Right ventricle myocardium superior (tissue), 1 donor: ENCODE results near the gene C11orf21. TPM values are rescaled to one million over a fixed set of nuclear protein-coding genes. Genes with fewer than 3 reads are reported as not detected.

ENCODE experiments used
- ATAC-seq: fragments of 200-7000 bp; cut with Tn5 transposase; one replicate; pipeline ENCODE4 v1.9.1; 2020; ENCODE audit warnings: mild to moderate bottlenecking; ENCODE audit not compliant: poor library complexity
- DNase-seq: peaks from one replicate; pipeline ENCODE4 v3.0.0-alpha.2; 2020
- intact Hi-C: fragments of 100-400 bp; cut with DNase I; formaldehyde crosslinking; loops from one replicate; pipeline ENCODE4 v1.11.2; 2022
- total RNA-seq: library from RNA; stranded (reverse); fragmentation: NEBNext Ultra II Directional; extraction: Animal tissue kit (Norgen Biotek cat#: 25700); gene quantifications from one replicate; pipeline ENCODE4 v1.2.1, GENCODE V29; 2021
- donor health status: DM: no; HTN: yes; CAD: no; lungs with severe emphysema.

C11orf21 gene
- total RNA-seq, 1 donor from 2014 or later = 43.6 TPM

DNA sequence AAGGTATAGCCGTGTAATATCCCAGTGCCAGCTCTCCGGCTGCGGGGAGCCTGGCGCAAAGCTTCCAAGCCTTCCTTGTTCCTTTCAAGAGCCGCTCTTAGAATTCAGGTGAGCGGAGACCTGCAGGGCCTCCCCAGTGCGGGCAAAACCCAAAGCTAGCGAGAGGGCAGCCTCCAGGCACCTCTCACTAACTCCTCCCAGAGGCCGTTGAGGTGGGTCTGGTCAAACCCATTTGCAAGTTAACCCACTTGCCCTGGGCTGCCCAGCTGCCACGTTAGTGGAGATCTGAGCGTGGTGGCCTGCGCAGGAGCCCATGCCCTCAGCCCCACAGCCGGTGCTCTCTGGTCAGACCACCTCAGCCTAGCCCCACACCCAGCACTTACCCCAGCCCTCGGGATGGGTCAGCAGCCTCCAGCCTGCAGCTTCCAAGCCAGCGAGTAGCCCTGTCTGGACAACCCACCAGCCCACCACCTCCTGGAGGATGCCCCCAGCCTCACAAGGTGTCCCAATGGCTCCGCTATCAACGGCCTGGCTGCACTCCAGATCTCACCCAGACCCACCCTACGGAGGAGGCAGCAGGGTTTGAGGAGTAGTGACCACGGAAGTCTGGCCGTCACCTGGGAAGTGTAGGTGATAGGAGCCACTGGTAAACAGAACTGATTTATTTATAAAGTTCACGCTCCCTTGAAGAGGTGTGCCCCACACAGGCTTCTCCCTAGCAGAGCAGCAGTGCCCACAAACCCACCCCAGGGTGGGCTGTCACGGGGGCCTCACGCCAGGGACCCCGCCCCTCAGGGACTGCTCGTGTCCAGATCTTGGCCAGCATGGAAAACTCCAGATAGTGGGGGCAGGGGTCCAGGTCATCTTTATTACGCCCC, 33.6 kb downstream of the C11orf21 start:
- DNase-seq (no peak), ATAC-seq (no peak)
- intact Hi-C loops = no loop called here

- intact Hi-C loops = no loop called here
- no peak for ATAC-seq
Measured at GRCh38 chr11:2267306-2267850, 34.3 kb downstream of the C11orf21 start.

DNA sequence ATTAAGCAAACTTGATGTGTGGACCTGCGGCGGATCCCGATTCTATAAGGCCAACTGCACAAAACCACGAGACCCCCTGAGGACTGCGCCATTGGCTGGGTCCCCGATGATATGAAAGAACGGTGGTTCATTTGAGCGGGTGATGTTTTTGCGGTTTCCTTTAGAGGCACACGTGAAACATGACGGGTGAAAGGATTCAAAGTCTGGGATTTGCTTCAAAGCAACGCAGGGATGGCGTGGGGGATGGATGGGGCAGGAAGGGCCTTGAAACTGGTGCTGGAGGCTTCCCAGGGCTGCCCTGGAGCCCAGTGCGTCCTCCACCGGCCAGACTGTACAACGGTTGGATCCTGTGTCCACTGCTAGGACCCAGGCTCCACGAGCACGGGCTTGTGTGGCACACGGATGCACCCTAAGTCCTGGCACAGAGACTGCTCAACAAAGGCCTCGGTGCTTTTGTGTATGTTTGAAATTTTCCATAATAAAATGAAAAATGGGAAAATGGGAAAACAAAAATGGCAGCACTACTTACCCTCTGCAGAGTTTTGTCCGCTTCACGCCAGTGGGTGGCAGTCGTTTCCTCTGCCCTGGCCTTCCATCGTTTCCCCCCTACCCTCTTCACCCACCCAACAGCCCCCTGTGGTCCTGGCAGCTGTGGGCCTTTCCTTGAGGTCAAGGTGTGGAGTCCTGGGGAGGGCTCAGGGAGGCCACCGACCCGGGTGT, 35.0 kb downstream of the C11orf21 start:
- ATAC-seq (no peak), DNase-seq (no peak)
- intact Hi-C loops = no loop called here

More at GRCh38 chr11:2267306-2267850, 34.3 kb downstream of the C11orf21 start:
- no peak for DNase-seq

- intact Hi-C loops = no loop called here
- DNase-seq = no peak
- no peak for ATAC-seq
Measured at GRCh38 chr11:2265854-2266585, 35.7 kb downstream of the C11orf21 start.

GRCh38 chr11:2265396-2265795, 36.3 kb downstream of the C11orf21 start:
- peak; percentile 26 for ATAC-seq
- intact Hi-C loops = no loop called here
- no peak for DNase-seq

DNA sequence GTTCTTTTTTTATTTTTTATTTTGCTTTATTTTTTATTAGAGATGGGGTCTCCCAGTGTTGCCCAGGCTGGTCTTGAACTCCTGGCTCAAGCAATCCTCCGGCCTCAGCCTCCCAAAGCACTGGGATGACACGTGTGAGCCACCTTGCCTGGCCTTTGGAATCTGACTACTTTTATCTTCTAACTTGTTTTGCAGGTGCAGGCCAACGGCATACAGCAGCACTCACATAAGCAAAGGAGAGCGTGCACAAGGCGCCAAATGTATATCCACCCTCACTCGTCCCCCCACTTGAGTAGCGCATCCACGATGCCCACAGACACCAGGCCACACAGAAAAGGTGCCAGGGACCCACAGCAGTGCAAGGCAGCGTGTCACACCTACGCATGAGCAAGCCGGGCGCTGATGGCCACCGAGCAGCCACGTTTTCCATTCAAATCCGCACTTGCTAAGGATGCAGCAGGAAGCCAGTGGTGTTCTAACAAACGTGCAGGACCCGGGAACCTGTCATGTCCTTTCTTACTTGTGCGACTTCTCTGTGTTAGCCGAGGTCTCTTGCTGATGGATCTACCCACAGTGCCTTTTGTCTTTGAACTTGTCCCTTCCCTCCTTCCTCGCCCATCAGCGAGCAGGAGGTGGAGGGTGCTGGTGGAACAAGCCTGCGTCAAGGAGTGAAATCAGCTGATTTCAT, 37.2 kb downstream of the C11orf21 start:
- DNase-seq (no peak), ATAC-seq (no peak)
- intact Hi-C loops = no loop called here

GRCh38 chr11:2263724-2264360, 37.9 kb downstream of the C11orf21 start:
- ATAC-seq = no peak
- intact Hi-C loops = no loop called here

DNA sequence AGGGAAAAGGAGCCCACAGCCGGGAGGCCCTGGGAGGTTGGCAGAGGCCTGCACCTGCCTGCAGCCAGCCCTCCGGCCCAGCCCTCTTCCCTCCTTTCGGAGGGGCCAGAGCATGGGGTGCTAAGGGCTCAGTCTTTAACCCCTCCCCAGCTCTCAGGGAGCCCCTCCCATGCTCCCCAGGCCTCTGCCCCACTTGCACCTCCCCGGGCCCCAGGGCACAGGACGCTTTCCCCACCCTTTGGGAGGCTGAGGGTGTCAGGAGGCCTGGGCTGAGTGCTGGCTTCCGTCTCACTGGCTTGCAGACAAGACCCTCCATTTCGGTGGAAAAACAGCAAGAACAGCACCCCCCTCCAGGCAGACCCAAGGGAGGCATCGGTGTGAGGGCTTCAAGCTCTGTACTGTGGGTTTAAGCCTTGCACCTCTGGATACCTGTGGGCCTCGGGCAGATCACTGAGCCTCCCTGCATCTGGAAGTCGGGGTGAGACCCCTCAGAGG, 38.6 kb downstream of the C11orf21 start:
- intact Hi-C loops = no loop called here
- ATAC-seq = no peak
- no peak for DNase-seq

More at GRCh38 chr11:2263724-2264360, 37.9 kb downstream of the C11orf21 start:
- no peak for DNase-seq

- DNase-seq (no peak), ATAC-seq (no peak)
- intact Hi-C loops = no loop called here
Measured at GRCh38 chr11:2262301-2263070, 39.2 kb downstream of the C11orf21 start.

DNA sequence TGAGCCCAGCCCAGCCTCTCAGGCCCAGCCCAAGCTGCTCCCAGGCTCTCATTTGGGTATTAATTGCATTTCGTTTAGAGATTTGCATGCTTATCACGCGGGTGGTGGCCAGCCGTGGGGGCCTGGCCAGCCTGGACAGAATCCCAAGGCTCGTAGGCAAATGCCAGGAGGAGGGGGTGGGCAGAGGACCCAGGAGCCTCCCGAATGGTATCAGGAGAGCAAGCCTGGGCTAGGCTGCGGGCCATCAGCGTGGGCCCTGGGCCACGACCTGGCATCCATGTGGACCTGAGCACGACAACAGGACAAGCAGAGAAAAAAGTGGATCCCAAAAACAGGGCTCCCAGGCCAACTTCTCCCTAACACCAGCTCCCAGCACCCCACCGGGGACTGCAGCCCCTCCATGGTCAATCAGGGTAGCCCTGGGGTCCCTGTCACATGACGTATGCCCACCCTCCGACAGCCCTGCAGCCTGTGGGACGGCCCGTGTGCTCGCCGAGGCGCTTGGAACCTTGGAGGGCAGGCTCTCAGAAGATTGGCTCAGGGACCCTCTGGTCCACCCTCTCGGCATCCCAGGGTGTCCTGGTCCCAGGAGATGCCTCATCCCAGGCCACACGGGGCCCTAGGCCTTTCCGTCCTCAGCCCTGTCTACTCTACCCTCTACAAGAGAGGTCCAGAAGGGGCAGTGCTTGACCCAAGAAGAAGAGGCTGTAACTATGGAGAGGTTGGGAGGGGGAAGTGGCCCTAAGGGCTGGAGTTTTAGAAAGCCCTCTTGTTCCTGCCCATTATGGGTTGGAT, 40.1 kb downstream of the C11orf21 start:
- intact Hi-C loops = no loop called here
- DNase-seq = no peak
- no peak for ATAC-seq

GRCh38 chr11:2260491-2261364, 41.0 kb downstream of the C11orf21 start:
- no peak for DNase-seq
- no peak for ATAC-seq
- intact Hi-C loops = no loop called here

DNA sequence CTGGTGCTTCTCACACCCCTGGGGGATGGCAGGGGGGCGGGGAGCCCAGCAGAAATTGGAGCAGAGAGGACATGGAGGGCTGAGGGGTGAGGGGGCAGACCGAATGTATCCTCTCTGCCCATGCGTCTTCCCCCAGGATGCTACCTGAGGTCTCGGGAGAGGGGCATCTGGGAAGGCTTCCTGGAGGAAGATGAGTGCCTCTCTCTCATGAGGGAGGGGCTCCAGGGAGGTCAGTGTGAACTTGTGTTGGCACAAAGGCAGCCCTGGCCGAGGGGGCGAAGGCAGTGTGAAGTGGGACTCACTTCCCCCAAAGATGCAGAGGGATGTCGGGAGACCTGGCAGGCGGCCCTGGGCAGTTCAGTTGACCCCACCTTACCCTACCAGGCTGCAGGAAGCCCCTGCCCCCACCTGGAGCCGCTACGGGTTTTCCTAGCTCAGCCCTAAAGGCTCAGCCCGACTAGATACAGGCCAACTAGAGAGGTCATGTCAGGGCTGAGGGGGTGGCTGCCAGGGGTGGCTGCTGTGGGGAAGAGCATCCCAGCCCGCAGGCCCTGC, 41.7 kb downstream of the C11orf21 start:
- intact Hi-C loops = no loop called here
- DNase-seq = no peak

DNA sequence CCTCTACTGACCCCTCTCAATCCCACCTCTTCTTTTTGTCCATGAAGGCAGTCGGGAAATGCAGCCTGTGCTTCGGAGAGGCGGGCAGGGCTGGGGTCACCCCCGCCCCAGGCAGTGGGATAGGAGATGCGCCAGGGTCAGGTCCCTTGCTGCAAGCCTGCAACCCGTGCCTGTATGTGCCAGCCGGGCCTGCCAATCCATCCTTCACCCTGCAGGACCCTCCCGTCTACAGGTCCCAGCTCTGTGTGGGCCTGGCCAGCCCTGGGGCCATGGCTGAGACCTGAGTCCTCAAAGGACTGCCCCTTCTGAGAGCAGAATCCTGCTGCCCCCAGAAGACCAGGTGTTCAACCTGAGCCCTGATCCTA, 42.3 kb downstream of the C11orf21 start:
- intact Hi-C loops = no loop called here
- ATAC-seq (no peak), DNase-seq (no peak)

More for the DNA sequence above, 41.7 kb downstream of the C11orf21 start:
- ATAC-seq = no peak

GRCh38 chr11:2258501-2259465, 42.9 kb downstream of the C11orf21 start:
- intact Hi-C loops = no loop called here
- DNase-seq (no peak), ATAC-seq (no peak)
